HS-5 (cell line): ENCODE results near the gene CCS.
"Not testable (repeated sequence)": the region's sequence is repeated elsewhere in the genome, so short reads cannot be mapped to it uniquely, and the experiment has no call there.

Experiments used
- DNase-seq: peaks from one replicate; pipeline ENCODE4 v3.0.0-alpha.2; 2012; ENCODE audit warnings: low read depth

CCS gene

DNA sequence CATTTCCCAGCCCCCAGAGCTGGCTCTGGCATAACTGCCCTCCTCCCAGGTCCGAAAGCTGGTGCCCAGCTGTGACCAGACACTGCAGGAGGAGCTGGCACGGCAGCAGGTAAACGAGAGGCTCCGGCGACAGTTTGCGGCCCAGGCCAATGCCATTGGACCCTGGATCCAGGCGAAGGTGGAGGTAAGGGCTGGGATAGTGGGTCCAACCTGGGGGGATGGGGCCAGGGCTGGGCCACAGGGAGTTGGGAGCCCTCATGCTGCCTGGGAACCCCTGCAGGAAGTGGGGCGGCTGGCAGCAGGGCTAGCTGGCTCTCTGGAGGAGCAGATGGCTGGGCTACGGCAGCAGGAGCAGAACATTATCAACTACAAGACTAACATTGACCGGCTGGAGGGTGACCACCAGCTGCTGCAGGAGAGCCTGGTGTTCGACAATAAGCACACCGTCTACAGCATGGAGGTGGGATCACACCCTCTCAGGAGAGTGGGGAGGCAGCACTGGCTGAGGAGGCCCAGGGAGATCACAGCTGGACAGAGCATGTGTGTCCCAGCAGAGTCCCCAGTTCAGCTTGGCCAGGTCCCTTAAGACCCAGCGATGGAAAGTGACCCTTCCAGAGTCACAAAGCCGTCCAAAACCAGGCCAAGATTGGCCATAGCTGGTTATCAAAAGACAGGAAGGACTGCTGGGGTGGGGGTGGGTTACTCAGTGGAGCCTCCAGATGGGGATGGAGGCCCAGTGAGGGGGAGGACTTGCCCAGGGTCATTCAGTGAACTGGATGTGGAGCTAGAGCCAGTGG, 31.6 kb upstream of the CCS start:
- no peak for DNase-seq

DNA sequence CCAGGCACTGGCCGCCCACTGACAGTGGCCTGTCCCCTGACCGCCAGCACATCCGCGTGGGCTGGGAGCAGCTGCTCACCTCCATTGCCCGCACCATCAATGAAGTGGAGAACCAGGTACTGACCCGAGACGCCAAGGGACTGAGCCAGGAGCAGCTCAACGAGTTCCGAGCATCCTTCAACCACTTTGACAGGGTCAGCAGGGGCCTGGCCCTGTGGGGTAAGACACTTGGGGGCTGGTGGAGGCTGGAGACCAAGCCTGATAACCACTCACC, 31.1 kb upstream of the CCS start:
- no peak for DNase-seq

DNA sequence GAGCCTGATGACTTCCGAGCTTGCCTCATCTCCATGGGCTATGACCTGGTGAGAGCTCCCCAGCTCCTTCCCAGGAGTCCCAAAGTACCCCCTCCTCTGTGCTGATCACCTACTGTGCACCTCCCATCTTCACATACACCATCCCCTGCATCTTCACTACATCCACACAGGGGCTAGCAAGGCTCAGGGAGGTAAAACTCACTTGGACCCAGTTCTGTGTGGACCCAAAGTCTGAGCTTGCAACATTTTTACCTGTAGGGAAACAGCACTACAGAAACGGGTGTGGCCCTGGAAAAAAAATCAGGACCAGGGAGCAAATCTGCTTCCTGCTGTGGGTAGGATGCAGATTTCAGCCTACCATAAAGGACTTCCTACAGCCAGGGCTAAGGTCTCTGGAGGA, 30.7 kb upstream of the CCS start:
- no peak for DNase-seq

DNA sequence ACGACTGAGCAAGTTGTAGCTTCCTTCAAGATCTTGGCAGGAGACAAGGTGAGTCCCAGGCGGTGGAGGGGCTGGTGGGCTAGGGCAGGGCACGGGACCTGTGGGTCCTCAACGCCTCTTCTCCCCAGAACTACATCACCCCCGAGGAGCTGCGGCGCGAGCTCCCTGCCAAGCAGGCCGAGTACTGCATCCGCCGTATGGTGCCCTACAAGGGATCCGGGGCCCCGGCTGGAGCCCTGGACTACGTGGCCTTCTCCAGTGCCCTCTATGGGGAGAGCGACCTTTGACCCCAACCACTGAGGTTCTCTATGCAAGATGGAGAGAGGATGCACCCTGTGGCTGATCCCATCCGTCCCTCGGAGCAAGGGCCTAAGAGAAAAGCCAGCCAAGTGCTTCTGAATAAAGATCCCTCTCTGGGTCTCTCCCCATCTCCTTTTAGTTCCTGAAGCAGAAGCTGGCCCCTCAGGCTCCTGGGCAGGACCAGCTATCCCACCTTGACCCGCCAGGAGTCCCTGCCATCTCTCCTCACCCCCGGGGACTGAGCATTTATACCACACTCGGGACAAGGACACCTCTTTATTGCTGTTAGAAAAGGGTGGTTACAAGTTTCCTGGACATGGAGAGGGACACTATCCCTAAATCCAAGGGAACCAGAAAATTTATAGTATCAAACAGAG, 29.9 kb upstream of the CCS start:
- DNase-seq, result no peak

DNA sequence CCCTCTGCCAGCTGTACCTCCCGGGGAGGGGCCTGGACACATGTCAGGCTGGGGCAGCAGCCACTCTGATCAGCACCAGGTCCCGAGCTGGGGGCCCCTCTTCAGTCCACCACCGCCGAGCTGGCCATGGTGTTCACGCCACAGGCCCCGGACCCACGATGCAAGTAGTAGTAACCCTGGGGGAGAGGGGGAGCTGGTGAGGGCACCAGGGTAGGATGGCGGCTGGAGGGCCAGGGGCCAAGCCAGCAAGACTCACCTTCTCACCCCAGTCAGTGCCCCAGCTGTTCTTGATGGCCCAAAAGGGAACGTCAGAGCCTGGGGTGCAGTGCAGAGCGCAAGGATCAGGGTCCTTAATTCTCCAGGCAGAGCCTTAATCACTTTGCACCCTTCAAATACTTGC, 29.2 kb upstream of the CCS start:
- DNase-seq, result no peak

DNA sequence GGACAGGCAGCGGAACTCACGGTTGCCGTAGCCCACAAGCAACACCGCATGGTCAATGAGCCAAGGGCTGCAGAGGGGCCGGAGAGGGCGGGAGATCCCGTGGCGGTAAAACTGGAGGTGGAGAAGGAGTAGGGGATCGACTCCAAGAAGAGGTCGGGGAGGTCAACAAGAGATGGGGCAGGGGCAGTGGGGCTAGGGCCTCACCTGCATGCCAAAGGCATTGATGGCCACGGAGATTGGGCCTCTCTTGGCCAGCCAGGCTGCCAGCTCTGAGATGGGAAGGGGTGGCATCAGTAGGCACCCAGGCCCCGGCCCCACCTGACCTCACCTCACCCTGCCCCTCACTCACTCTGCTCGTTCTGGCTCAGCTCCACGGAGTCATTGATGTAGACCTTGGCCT, 28.4 kb upstream of the CCS start:
- no peak for DNase-seq

DNA sequence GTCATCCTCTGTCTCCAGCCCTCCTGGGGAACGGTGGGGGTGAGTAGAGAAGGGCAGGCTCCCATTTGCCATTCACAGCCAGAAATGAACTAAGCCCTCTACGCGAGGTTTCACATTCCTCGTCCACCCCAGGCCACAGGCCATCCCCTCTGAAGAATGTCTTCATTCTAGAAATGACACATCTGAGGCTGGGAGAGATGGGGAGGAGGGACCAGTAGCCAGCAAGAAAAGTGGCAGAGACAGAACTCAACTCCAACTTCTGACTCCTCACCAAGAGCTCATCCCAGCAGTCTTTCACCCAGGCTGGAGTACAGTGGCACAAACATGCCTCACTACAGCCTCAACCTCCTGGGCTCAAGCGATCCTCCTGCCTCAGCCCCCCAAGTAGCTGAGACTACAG, 28.0 kb upstream of the CCS start:
- no peak for DNase-seq

DNA sequence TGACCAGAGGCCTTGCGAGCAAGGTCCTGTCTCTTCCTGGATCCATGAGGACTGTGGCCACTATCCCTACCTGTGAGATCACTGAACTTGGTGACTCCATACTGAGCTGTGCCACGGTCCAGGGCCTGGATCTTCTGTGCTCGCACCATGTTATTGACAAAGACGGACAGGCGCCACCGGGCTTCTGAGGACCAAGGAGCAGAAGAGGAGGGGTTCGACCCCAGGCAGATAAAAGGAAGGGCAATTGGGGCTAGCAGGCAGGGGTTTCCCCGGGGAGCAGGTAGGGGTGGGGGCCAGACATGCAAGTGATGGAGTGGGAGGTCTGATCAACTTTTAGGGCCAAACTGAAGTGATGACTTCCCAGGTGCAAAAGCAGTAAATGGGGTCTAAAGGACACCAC, 26.8 kb upstream of the CCS start:
- no peak for DNase-seq

DNA sequence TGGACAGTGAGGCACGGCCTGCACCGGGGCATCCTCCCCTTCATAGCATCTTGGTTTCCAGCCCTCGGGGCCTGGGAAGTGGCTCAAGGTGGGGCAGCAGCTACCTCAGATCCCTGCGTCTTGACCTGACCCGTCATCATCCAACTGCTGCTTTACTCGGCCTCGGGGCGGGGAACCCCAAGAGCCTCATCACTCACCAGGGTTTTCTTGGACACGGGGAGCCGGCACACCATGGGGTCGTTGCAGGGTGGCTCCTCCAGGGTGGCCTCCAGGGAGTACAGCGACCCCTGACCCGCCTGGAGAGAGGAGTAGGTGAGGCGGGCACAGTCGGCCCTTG, 25.2 kb upstream of the CCS start:
- no peak for DNase-seq

DNA sequence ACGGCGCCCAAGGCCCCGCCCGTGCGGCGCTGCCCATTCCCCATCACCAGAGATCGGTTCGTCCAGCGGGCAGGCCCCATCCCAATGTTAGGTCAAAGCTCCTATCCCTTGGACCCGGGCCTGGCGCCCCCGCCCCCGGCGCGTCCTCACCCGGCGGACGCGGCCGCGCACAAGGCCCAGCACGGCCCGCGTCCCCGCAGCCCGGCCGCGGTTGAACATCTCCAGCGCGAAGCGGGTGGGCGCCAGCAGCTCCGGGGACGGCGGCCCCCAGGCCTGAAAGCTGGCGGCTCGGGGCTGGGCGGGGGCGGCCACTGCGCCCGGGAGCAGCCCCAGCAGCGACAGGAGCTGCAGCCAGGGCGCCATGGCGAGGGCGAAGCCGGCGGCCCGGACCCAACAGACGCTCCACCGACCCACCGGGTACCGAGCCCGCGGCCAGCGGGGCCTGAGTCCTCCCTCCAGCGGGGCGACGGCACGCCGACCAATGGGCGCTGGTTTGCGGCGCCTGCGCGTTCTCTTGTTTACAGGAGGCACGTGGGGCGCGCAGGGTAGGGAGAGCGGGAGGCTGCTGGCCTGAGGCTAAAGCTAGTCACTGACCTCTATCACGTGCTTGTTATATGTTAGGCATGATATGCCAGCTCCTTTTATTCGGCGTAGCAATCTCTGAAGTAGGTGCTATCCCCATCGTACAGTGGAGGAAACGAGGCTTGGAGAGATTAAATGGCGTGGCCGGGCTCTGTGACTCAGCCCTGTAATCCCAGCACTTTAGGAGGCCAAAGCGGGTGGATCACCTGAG, 24.7 kb upstream of the CCS start, which contains the start of gene CTSF:
Gene CTSF (minus strand): TSS at position 483 of the 793 bp plus-strand sequence. CDS start 120 bp downstream, at position 363.
- DNase-seq, result peak; percentile 36

DNA sequence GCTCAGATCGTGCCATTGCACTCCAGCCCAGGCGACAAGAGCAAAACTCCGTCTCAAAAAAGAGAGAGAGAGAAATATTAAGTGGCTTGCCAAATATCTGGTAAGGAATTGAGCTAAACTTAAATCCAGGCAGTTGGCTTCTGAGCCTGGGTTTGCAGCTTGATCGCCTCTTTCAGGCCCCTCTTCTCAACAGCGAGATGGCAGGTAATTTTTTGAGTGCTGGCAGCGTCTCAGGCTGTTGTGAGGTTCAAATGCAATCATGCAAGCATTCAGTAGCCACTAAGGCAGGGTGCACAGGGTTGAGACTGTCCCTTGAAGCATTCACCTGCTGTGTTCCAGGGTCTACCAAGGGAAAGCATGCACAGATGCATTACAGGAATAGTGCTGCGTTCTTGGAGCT, 23.9 kb upstream of the CCS start:
- no peak for DNase-seq

DNA sequence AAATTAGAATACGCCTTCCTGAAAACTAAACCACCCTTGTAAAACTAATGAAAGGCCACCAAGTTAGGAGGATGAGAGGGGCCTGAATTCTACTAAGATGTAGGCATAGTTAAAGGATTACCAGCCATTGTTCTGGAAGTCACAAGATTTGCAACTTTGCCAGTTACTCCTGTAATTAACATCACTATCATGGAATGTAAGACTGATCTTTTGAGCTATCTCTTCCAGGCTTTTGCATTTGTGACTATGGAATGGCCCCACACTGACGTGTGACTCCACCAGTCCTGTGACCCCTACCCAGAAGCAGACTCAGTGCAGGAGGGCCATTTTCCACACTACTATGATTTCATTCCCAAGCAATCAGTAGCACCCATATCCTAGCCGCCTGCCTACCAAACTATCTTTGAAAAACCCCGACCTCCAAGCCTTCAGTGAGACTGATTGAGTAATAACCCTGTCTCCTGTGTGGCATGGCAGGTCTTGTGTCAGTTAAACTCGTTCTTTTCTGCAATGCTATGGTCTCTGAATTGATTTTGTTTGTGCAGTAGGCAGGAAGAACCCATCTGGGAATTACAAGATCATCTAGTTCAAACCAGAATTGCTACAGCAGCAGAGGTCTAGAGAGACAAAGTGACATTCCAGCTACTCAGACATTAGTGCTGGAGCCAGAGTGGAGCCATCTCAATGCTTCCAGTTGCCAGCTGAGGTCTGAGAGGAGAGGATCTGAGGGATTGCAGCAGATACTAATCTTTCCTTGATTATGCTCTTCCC, 22.7 kb upstream of the CCS start:
- DNase-seq, result no peak

DNA sequence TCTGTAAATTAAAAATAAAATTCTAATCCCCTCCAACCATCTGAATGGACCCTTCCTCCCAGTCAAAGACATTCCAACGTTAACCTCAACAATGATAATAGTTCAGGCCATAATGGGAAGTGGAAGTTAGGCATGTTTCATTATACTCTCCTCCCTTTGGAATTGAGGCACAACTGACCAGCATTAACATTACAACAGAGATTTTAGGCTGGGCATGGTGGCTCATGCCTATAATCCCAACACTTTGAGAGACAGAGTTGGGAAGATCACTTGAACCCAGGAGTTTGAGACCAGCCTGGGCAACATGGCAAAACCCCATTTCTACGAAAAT, 22.2 kb upstream of the CCS start:
- DNase-seq, result no peak

DNA sequence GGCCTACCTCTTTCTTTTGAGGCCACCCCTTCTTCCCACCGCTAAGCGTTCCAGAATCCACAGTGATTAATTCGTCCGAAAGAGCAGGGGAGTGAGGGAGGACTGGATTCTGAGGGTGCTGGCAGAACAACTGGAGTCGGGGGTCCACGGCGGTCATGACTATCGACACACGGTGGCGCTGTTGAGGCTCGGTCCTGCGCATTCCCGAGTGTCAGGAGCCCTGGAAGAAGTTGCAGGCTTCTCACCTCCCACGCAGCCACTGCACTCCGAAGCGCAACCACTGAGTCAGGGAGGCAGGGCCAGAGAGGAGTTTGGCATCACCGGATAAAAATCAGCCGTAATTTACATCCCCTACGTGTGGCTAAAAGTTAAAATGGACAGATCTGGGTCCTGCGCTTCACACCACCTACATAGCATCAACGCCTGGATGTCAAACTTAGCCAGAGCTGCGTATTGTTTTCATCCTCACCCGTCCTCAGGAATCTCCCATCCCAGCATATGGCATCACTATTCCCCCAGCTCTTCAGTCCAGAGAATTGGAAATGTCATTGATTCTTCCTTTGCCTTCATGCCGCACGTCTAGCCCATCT, 13.9 kb upstream of the CCS start:
- DNase-seq, result no peak

DNA sequence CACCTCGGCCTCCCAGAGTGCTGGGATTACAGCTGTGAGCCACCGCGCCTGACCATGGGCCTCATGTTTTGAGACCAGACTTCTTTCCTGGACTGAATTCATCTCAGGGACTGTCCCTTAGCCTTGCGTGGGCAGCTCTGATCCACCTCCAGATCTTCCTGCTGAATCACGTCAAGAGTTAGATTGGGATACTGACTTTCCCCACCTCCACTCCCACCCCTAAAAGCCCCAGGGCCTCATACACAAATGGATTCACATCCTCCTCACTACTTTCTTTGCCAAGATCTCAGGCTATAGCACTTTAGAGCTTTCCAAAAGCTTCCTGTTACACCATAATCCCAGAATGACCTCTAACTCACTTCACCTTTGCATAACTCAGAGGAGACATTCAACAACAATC, 12.2 kb upstream of the CCS start:
- no peak for DNase-seq

DNA sequence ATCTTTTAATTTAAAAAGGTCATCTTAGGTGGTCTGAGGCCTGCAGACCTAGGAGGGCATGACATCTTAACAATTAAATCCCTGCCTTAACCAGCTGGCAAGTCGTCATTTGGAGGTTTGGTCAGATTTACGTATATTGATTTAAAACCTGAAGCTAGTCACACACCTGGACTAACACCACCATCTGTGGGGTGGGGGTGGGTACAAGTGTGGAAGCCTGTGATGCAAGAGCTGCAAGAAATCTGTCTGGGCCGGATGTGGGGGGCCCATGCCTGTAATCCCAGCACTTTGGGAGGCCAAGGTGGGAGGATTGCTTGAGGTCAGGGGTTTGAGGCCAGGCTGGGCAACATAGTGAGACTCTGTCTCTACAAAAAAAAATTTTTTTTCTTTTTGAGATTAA, 11.7 kb upstream of the CCS start:
- DNase-seq, result no peak

DNA sequence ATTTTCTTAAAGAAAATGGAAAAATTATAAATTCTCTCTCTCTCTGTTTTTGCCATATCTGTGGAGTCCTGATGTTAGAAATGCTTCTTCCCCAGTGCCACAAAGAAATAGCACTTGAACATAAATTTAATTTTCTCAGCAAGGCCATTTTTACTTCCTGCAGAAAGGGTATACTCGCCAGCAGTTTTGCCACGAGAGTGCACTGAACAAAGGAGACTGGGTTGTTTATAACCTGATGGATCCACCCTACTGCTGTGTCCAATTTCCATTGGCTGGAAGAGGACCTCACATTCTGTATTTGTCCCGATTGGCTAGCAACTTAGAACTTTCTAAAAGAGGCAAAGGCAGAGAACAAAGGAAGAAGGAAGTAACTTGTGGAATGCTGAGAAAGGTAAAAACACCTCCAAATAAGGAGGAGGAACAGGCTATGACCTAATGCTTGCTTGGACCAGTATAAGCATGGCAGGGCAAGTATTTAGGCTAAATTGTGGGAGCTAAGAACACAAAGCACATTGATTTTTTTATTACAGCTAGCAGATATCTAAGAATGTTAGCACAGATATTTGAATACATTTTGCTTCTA, 10.3 kb upstream of the CCS start:
- DNase-seq, result not testable (repeated sequence)

DNA sequence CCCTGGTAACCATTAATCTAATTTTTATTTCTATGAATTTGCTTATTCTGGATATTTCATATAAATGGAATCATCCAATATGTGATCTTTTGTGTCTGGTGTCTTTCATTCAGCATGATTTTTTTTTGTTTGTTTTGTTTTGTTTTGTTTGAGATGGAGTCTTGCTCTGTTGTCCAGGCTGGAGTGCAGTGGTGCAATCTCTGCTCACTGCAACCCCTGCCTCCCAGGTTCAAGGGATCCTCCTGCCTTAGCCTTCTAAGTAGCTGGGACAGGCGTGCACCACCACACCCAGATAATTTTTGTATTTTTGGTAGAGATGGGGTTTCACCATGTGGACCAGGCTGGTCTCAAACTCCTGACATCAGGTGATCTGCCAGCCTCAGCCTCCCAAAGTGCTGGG, 7.5 kb upstream of the CCS start:
- DNase-seq, result not testable (repeated sequence)

DNA sequence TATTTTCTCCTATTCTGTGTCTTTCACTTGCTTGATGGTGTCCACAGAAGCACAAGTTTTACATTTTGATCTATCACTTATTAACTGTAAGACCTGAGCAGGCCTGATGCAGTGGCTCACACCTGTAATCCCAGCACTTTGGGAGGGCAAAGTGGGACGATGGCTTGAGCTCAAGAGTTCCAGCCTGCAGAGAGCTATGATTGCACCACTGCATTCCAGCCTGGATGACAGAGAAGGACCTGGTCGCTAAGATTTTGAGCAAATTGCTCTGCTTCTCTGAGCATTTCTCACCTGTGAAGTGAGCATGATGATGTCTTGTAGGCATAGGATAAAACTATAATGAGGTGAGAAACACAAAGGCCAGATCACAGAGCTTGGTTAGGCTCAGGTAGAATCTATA, 6.8 kb upstream of the CCS start:
- no peak for DNase-seq

DNA sequence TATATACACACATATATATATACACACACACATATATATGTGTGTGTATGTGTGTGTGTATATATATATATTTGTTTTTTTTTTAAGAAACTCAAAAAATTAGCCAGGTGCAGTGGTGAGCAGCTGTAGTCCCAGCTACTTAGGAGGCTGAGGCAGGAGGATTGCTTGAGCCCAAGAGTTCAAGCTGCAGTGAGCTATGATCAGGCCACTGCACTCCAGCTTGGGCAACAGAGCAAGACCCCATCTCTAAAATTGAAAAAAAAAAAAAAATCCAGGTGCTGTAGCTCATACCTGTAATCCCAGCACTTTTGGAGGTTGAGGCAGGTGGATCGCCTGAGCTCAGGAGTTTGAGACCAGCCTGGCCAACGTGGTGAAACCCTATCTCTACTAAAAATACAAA, 3.7 kb upstream of the CCS start:
- not testable (repeated sequence) for DNase-seq

DNA sequence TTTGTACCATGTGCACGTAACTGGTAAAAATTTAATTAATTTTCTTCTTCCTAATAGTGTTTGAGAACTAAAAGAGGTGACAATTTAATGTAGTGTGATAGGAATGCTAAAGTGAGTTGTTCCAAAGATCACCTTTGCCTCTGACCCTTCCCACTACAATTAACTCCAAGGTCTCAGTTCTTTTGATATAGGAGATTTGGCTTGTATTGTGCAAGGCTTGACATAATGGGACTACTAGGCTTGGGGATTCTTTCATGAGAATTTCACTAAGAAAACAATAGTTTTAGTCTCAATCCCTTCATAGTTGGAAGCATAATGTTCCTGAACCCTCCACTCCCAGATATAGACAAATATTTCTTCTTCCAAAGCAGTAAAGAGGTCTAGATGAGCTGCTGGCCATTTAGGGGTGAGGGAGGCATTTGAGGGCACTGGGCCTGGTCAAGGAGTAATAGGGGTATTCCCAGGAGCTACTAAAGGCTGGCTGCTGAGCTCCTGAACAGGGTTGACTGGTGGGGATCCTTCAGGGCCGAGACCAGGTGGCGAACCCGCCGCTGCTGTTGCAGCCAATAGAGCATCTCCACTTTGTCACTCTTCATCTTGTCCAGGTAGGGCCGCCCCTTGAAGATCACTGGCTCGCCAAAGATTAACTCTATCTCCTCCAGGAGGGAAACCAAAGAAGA, 2.8 kb upstream of the CCS start:
- DNase-seq, result no peak
